ENCODE results near the gene OR5C1. TPM values are rescaled to one million over a fixed set of nuclear protein-coding genes. Genes with fewer than 3 reads are reported as not detected.

OR5C1 gene
- total RNA-seq, 1 donor from 2014 or later, result not detected

- TF ChIP-seq CTCF (IDR thresholded peaks at IDR 0.05), result peak; percentile 87
- no peak for TF ChIP-seq EZH2phosphoT487 (IDR thresholded peaks at IDR 0.05)
- no peak for TF ChIP-seq EZH2 (IDR thresholded peaks at IDR 0.05)
- Mint-ChIP-seq H3K9me3 (peaks cover 7% of the 10 kb centered on the region), H3K27ac (no peak overlapping the region), H3K4me3 (no peak overlapping the region), H3K27me3 (ENCODE audit: insufficient read depth, low read depth) (peaks cover 2% of the 10 kb centered on the region), H3K36me3 (no peaks in the 10 kb centered on the region), H3K4me1 (no peaks in the 10 kb centered on the region)
- Histone ChIP-seq H3K9me3 (ENCODE audit: low read depth) (no peaks in the 10 kb centered on the region), H3K4me1 (no peaks in the 10 kb centered on the region), H3K27me3 (no peaks in the 10 kb centered on the region), H2AFZ (replicated peaks) (no peak overlapping the region), H3K27ac (no peak overlapping the region), H3K79me2 (ENCODE audit: low read depth) (no peaks in the 10 kb centered on the region), H3F3A (ENCODE audit: low read depth) (no peaks in the 10 kb centered on the region), H3K4me2 (peak overlapping the region; percentile 4), H3K4me3 (no peak overlapping the region), H3K9ac (no peak overlapping the region), H3K36me3 (no peaks in the 10 kb centered on the region), H4K20me1 (ENCODE audit: low read depth) (no peaks in the 10 kb centered on the region)
- peak; percentile 86 for DNase-seq (ENCODE audit: low spot score)
These were observed 21.7 kb downstream of the OR5C1 start for GRCh38 chr9:122810306-122810946.

DNA sequence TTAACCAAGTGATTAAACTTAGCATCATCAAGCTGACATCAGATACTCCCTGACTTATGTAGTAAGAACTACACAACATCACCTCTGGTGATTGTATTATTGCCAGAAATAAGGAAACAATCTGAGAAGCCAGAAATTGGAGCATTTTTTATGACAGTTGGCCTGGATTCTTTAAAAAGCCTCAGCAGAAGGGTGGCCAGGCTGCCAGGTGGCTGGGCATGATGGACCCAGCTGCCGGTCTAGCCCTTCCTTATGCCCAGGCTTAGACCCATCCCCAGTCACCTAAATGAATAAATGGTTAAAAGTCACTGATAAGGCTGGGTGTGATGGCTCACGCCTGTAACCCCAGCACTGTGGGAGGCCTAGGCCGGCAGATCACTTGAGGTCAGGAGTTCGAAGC, 24.0 kb downstream of the OR5C1 start:
- no peak overlapping the region for H3K4me3 ChIP-seq
- Mint-ChIP-seq H3K27me3 (ENCODE audit: insufficient read depth, low read depth) (peaks cover 2% of the 10 kb centered on the region), H3K4me3 (no peak overlapping the region), H3K27ac (peak overlapping the region; percentile 46), H3K36me3 (peaks cover 4% of the 10 kb centered on the region), H3K9me3 (no peaks in the 10 kb centered on the region), H3K4me1 (no peaks in the 10 kb centered on the region)
- no peaks in the 10 kb centered on the region for H3K36me3 ChIP-seq
- H3K4me1 ChIP-seq, result no peaks in the 10 kb centered on the region
- no peaks in the 10 kb centered on the region for H3K79me2 ChIP-seq (ENCODE audit: low read depth)
- H3K27ac ChIP-seq, result no peak overlapping the region
- no peaks in the 10 kb centered on the region for H3K27me3 ChIP-seq
- no peak for DNase-seq (ENCODE audit: low spot score)
- H2AFZ ChIP-seq (replicated peaks), result no peak overlapping the region
- no peak overlapping the region for H3K4me2 ChIP-seq
- H3F3A ChIP-seq (ENCODE audit: low read depth), result no peaks in the 10 kb centered on the region
- no peaks in the 10 kb centered on the region for H3K9me3 ChIP-seq (ENCODE audit: low read depth)
- TF ChIP-seq EZH2phosphoT487 (IDR thresholded peaks at IDR 0.05) (no peak), CTCF (IDR thresholded peaks at IDR 0.05) (no peak), EZH2 (IDR thresholded peaks at IDR 0.05) (no peak)
- H3K9ac ChIP-seq, result no peak overlapping the region
- H4K20me1 ChIP-seq (ENCODE audit: low read depth), result no peaks in the 10 kb centered on the region

DNA sequence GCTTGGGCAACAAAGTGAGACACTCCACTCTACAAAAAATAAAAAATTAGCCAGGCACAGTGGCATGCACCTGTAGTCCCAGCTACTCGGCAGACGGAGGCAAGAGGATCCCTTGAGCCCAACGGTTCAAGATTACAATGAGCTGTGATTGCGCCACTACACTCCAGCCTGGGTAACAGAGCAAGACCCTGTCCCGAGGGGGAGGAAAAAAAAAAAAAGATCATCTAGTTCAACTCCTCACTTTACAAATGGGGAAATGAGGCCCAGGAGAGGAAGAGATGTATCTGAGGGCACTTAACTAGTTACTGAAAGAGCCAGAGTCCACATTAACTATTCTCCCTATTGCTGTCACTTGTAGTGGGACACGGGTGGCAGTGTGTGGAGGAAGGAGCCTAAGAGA, 25.8 kb downstream of the OR5C1 start:
- no peaks in the 10 kb centered on the region for H3K27me3 Mint-ChIP-seq (ENCODE audit: insufficient read depth, low read depth)

GRCh38 chr9:122815544-122815943, 26.8 kb downstream of the OR5C1 start:
- Histone ChIP-seq H3K9ac (no peak overlapping the region), H2AFZ (replicated peaks) (no peak overlapping the region), H3K4me1 (no peaks in the 10 kb centered on the region), H3K79me2 (ENCODE audit: low read depth) (no peaks in the 10 kb centered on the region), H3K4me3 (no peak overlapping the region), H3K27ac (no peak overlapping the region), H3K27me3 (no peaks in the 10 kb centered on the region), H3F3A (ENCODE audit: low read depth) (no peaks in the 10 kb centered on the region), H3K9me3 (ENCODE audit: low read depth) (no peaks in the 10 kb centered on the region), H3K4me2 (no peak overlapping the region), H3K36me3 (peaks cover 10% of the 10 kb centered on the region), H4K20me1 (ENCODE audit: low read depth) (peaks cover 7% of the 10 kb centered on the region)
- no peak overlapping the region for H3K4me3 Mint-ChIP-seq
- no peak for DNase-seq (ENCODE audit: low spot score)
- TF ChIP-seq EZH2phosphoT487 (IDR thresholded peaks at IDR 0.05) (no peak), CTCF (IDR thresholded peaks at IDR 0.05) (no peak)
- H3K9me3 Mint-ChIP-seq, result no peaks in the 10 kb centered on the region
- peaks cover 12% of the 10 kb centered on the region for H3K36me3 Mint-ChIP-seq
- H3K27ac Mint-ChIP-seq, result no peak overlapping the region
- H3K27me3 Mint-ChIP-seq (ENCODE audit: insufficient read depth, low read depth), result no peaks in the 10 kb centered on the region
- no peaks in the 10 kb centered on the region for H3K4me1 Mint-ChIP-seq

More for the DNA sequence above, 25.8 kb downstream of the OR5C1 start:
- H3K27me3 ChIP-seq, result no peaks in the 10 kb centered on the region
- H3K9ac ChIP-seq, result no peak overlapping the region
- TF ChIP-seq EZH2phosphoT487 (IDR thresholded peaks at IDR 0.05), result no peak
- no peak for DNase-seq (ENCODE audit: low spot score)
- H3K36me3 Mint-ChIP-seq, result peaks cover 7% of the 10 kb centered on the region
- H3K4me3 ChIP-seq, result no peak overlapping the region
- no peaks in the 10 kb centered on the region for H3K79me2 ChIP-seq (ENCODE audit: low read depth)
- no peak overlapping the region for H3K27ac Mint-ChIP-seq
- H3K9me3 ChIP-seq (ENCODE audit: low read depth), result no peaks in the 10 kb centered on the region
- H3K36me3 ChIP-seq, result peaks cover 7% of the 10 kb centered on the region
- no peaks in the 10 kb centered on the region for H3K4me1 ChIP-seq
- H3K27ac ChIP-seq, result no peak overlapping the region
- no peaks in the 10 kb centered on the region for H3K4me1 Mint-ChIP-seq
- H3K4me3 Mint-ChIP-seq, result no peak overlapping the region
- H2AFZ ChIP-seq (replicated peaks), result no peak overlapping the region
- peaks cover 3% of the 10 kb centered on the region for H4K20me1 ChIP-seq (ENCODE audit: low read depth)
- H3F3A ChIP-seq (ENCODE audit: low read depth), result no peaks in the 10 kb centered on the region
- H3K9me3 Mint-ChIP-seq, result no peaks in the 10 kb centered on the region
- no peak overlapping the region for H3K4me2 ChIP-seq
